HEK293 (cell line): ENCODE measurements around the gene NRL.

Source experiments
- CTCF ChIA-PET: fragments of 350-600 bp; formaldehyde crosslinking; extraction: SDS; loops from one replicate; lab custom pipeline; 2021; ENCODE audit warnings: antibody characterized with exemption; lab: Yijun Ruan, JAX
- POLR2A ChIA-PET: fragments of 300-600 bp; formaldehyde crosslinking; extraction: SDS; loops from one replicate; lab custom pipeline; 2020; ENCODE audit warnings: antibody characterized with exemption, inconsistent platforms; lab: Yijun Ruan, JAX
- H3K27ac ChIP-seq: fragments of 200-500 bp; sonication (Bioruptor generic); 2 replicates; pipeline ENCODE4 v1.5.1; 2014; ENCODE audit warnings: low read depth, low read length, control low read depth, inconsistent platforms; ENCODE audit errors: extremely low read depth
- H3K36me3 ChIP-seq, 2 experiments: fragments of 200-500 bp in 1 of 2; sonication (Bioruptor generic) in 1 of 2; 1 replicate in 1 of 2; 2 replicates in 1 of 2; pipeline ENCODE4 v1.5.1; 2014 to 2017; ENCODE audit warnings: inconsistent platforms in 2 of 2, low read length in 2 of 2; ENCODE audit not compliant: control insufficient read depth in 2 of 2, insufficient read depth in 1 of 2
- H3K4me1 ChIP-seq: fragments of 200-500 bp; sonication (Bioruptor generic); 2 replicates; pipeline ENCODE4 v1.5.1; 2014; ENCODE audit warnings: mild to moderate bottlenecking, low read length, inconsistent platforms; ENCODE audit not compliant: control insufficient read depth, insufficient read depth
- H3K4me3 ChIP-seq: 2 replicates; pipeline ENCODE4 v1.5.1; 2011; ENCODE audit warnings: low read depth, mild to moderate bottlenecking, control low read depth, low read length, moderate library complexity
- H3K9me3 ChIP-seq: fragments of 200-500 bp; sonication (Bioruptor generic); 2 replicates; pipeline ENCODE4 v1.5.1; 2014; ENCODE audit warnings: low read depth, low read length, inconsistent platforms; ENCODE audit not compliant: control insufficient read depth, insufficient read depth
- HOXC10 ChIP-seq: sonication (generic); formaldehyde crosslinking; IDR thresholded peaks from 2 replicates; pipeline ENCODE4 v1.8.1; 2023; ENCODE audit warnings: mild to moderate bottlenecking, missing genetic modification reagents
- KLF1 ChIP-seq: fragments of 450-650 bp; formaldehyde crosslinking; IDR thresholded peaks from 2 replicates; pipeline ENCODE4 v1.5.1; 2016; ENCODE audit warnings: missing biosample characterization, missing genetic modification characterization
- KLF9 ChIP-seq: fragments of 450-650 bp; formaldehyde crosslinking; IDR thresholded peaks from 2 replicates; pipeline ENCODE4 v1.5.1; 2016; ENCODE audit warnings: missing biosample characterization, missing genetic modification characterization, low read depth
- PRDM1 ChIP-seq: fragments of 450-650 bp; formaldehyde crosslinking; IDR thresholded peaks from 2 replicates; pipeline ENCODE4; 2016; ENCODE audit warnings: missing biosample characterization, missing genetic modification characterization
- SP3 ChIP-seq: fragments of 450-650 bp; formaldehyde crosslinking; IDR thresholded peaks from 2 replicates; pipeline ENCODE4 v1.5.1; 2016; ENCODE audit warnings: missing biosample characterization, missing genetic modification characterization
- ZNF132 ChIP-seq: fragments of 450-650 bp; formaldehyde crosslinking; IDR thresholded peaks from 2 replicates; pipeline ENCODE4 v1.5.1; 2017; ENCODE audit warnings: missing biosample characterization, missing genetic modification characterization, borderline replicate concordance
- ZNF133 ChIP-seq: fragments of 450-650 bp; formaldehyde crosslinking; IDR thresholded peaks from 2 replicates; pipeline ENCODE4 v1.5.1; 2016; ENCODE audit warnings: missing biosample characterization, missing genetic modification characterization
- ZNF146 ChIP-seq: fragments of 450-650 bp; formaldehyde crosslinking; IDR thresholded peaks from 2 replicates; pipeline ENCODE4 v1.5.1; 2016; ENCODE audit warnings: missing biosample characterization, missing genetic modification characterization
- ZNF175 ChIP-seq: fragments of 450-650 bp; formaldehyde crosslinking; IDR thresholded peaks from 2 replicates; pipeline ENCODE4 v1.5.1; 2016; ENCODE audit warnings: missing biosample characterization, missing genetic modification characterization
- ZNF184 ChIP-seq: fragments of 450-650 bp; IDR thresholded peaks from 2 replicates; pipeline ENCODE4 v1.5.1; 2018; ENCODE audit warnings: missing biosample characterization, mild to moderate bottlenecking, missing genetic modification characterization
- ZNF2 ChIP-seq: fragments of 450-650 bp; formaldehyde crosslinking; IDR thresholded peaks from 2 replicates; pipeline ENCODE4 v1.5.1; 2016; ENCODE audit warnings: missing biosample characterization, missing genetic modification characterization
- ZNF211 ChIP-seq: fragments of 450-650 bp; formaldehyde crosslinking; IDR thresholded peaks from 2 replicates; pipeline ENCODE4 v1.5.1; 2016; ENCODE audit warnings: low read depth, missing biosample characterization, missing genetic modification characterization
- ZNF214 ChIP-seq: fragments of 450-650 bp; formaldehyde crosslinking; IDR thresholded peaks from 2 replicates; pipeline ENCODE4 v1.5.1; 2017; ENCODE audit warnings: missing biosample characterization, mild to moderate bottlenecking, missing genetic modification characterization, borderline replicate concordance
- ZNF23 ChIP-seq: fragments of 450-650 bp; formaldehyde crosslinking; IDR thresholded peaks from 2 replicates; pipeline ENCODE4 v1.5.1; 2016; ENCODE audit warnings: missing biosample characterization, missing genetic modification characterization, borderline replicate concordance
- ZNF350 ChIP-seq: fragments of 450-650 bp; formaldehyde crosslinking; IDR thresholded peaks from 2 replicates; pipeline ENCODE4 v1.5.0; 2017; ENCODE audit warnings: missing biosample characterization, mild to moderate bottlenecking, missing genetic modification characterization
- ZNF366 ChIP-seq: fragments of 450-650 bp; formaldehyde crosslinking; conservative IDR thresholded peaks from 2 replicates; pipeline ENCODE4 v1.5.1; 2016; ENCODE audit warnings: missing biosample characterization, missing genetic modification characterization
- ZNF404 ChIP-seq: fragments of 450-650 bp; formaldehyde crosslinking; IDR thresholded peaks from 2 replicates; pipeline ENCODE4 v1.5.1; 2017; ENCODE audit warnings: missing biosample characterization, missing genetic modification characterization
- ZNF514 ChIP-seq: fragments of 450-650 bp; formaldehyde crosslinking; IDR thresholded peaks from 2 replicates; pipeline ENCODE4 v1.5.1; 2016; ENCODE audit warnings: missing biosample characterization, missing genetic modification characterization
- ZNF555 ChIP-seq: fragments of 450-650 bp; formaldehyde crosslinking; conservative IDR thresholded peaks from 2 replicates; pipeline ENCODE4 v1.5.1; 2017; ENCODE audit warnings: missing biosample characterization, mild to moderate bottlenecking, missing genetic modification characterization, inconsistent platforms
- ZNF560 ChIP-seq: fragments of 450-650 bp; formaldehyde crosslinking; IDR thresholded peaks from 2 replicates; pipeline ENCODE4 v1.5.1; 2017; ENCODE audit warnings: missing biosample characterization, missing genetic modification characterization, borderline replicate concordance
- ZNF621 ChIP-seq: fragments of 450-650 bp; formaldehyde crosslinking; IDR thresholded peaks from 2 replicates; pipeline ENCODE4 v1.5.1; 2017; ENCODE audit warnings: missing biosample characterization, missing genetic modification characterization
- ZNF660 ChIP-seq: fragments of 450-650 bp; IDR thresholded peaks from 2 replicates; pipeline ENCODE4 v1.5.1; 2018; ENCODE audit warnings: missing biosample characterization, mild to moderate bottlenecking, missing genetic modification characterization
- ZNF670 ChIP-seq: fragments of 450-650 bp; formaldehyde crosslinking; IDR thresholded peaks from 2 replicates; pipeline ENCODE4 v1.5.1; 2016; ENCODE audit warnings: missing biosample characterization, missing genetic modification characterization, low read depth
- ZNF701 ChIP-seq: fragments of 450-650 bp; formaldehyde crosslinking; IDR thresholded peaks from 2 replicates; pipeline ENCODE4 v1.5.1; 2016; ENCODE audit warnings: missing biosample characterization, missing genetic modification characterization
- ZSCAN16 ChIP-seq: fragments of 450-650 bp; formaldehyde crosslinking; IDR thresholded peaks from 2 replicates; pipeline ENCODE4 v1.5.1; 2016; ENCODE audit warnings: missing biosample characterization, missing genetic modification characterization
- TF ChIP-seq, protein P1 (sequence below): fragments of 450-650 bp; formaldehyde crosslinking; IDR thresholded peaks from 2 replicates; pipeline ENCODE4 v1.5.1; 2016; ENCODE audit warnings: missing biosample characterization, missing genetic modification characterization
- TF ChIP-seq, protein P2 (sequence below): fragments of 450-650 bp; formaldehyde crosslinking; conservative IDR thresholded peaks from 2 replicates; pipeline ENCODE4 v1.5.1; 2016; ENCODE audit warnings: low read depth, missing biosample characterization, missing genetic modification characterization
- TF ChIP-seq, protein P3 (sequence below): sonication (generic); formaldehyde crosslinking; IDR thresholded peaks from 2 replicates; pipeline ENCODE4 v1.8.1; 2022; ENCODE audit warnings: mild to moderate bottlenecking, moderate library complexity, missing genetic modification reagents
- TF ChIP-seq, protein P4 (sequence below): fragments of 450-650 bp; formaldehyde crosslinking; IDR thresholded peaks from 2 replicates; pipeline ENCODE4 v1.5.1; 2016; ENCODE audit warnings: missing biosample characterization, missing genetic modification characterization

NRL gene

DNA sequence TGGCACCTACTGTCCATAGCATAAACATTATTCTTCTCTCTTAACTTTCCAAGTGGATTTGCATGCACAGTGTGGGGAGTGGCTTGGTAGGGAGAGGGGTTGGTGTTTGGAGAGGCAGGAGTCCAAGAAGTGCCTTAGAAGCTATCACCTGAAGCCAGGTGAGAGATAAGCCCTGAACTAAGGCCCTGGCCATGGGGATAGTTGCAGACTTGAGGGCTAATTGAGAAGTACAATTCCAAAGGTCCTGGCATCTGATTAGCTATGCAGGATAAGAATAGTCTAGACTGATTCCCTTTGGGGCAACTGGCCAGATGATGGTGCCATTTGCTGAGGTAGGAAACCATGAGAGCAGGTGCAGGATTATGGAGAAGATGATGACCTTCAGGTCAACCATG is 22.6 kb downstream of the NRL start:
- Histone ChIP-seq H3K36me3 (peaks cover 0 to 6% of the 10 kb centered on the region in 2 experiments; a peak in 1 of 3 replicates), H3K4me1 (peaks cover 3% of the 10 kb centered on the region; the same call in 1 of the 2 replicates), H3K9me3 (no peaks in the 10 kb centered on the region), H3K4me3 (no peak overlapping the region), H3K27ac (no peak overlapping the region)
- TF ChIP-seq ZNF404 (tag by site-specific recombination): no peak
- TF ChIP-seq ZNF560 (tag by site-specific recombination): no peak
- no peak for TF ChIP-seq ZNF211 (tag by site-specific recombination)
- TF ChIP-seq KLF9 (tag by site-specific recombination): no peak
- TF ChIP-seq ZSCAN16 (tag by site-specific recombination): no peak
- TF ChIP-seq HOXC10 (CRISPR knock-in tag): no peak
- TF ChIP-seq ZNF175 (tag by site-specific recombination): no peak
- no peak for TF ChIP-seq ZNF670 (tag by site-specific recombination)
- no peak for TF ChIP-seq PRDM1 (tag by site-specific recombination)
- no peak for TF ChIP-seq ZNF555 (tag by site-specific recombination)
- TF ChIP-seq KLF1 (tag by site-specific recombination): no peak
- TF ChIP-seq SP3 (tag by site-specific recombination): no peak
- no peak for TF ChIP-seq ZNF621
- no peak for TF ChIP-seq ZNF701 (tag by site-specific recombination)
- TF ChIP-seq, protein P1, sequence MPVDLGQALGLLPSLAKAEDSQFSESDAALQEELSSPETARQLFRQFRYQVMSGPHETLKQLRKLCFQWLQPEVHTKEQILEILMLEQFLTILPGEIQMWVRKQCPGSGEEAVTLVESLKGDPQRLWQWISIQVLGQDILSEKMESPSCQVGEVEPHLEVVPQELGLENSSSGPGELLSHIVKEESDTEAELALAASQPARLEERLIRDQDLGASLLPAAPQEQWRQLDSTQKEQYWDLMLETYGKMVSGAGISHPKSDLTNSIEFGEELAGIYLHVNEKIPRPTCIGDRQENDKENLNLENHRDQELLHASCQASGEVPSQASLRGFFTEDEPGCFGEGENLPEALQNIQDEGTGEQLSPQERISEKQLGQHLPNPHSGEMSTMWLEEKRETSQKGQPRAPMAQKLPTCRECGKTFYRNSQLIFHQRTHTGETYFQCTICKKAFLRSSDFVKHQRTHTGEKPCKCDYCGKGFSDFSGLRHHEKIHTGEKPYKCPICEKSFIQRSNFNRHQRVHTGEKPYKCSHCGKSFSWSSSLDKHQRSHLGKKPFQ: no peak
- TF ChIP-seq ZNF133 (tag by site-specific recombination): no peak
- TF ChIP-seq, protein P2, sequence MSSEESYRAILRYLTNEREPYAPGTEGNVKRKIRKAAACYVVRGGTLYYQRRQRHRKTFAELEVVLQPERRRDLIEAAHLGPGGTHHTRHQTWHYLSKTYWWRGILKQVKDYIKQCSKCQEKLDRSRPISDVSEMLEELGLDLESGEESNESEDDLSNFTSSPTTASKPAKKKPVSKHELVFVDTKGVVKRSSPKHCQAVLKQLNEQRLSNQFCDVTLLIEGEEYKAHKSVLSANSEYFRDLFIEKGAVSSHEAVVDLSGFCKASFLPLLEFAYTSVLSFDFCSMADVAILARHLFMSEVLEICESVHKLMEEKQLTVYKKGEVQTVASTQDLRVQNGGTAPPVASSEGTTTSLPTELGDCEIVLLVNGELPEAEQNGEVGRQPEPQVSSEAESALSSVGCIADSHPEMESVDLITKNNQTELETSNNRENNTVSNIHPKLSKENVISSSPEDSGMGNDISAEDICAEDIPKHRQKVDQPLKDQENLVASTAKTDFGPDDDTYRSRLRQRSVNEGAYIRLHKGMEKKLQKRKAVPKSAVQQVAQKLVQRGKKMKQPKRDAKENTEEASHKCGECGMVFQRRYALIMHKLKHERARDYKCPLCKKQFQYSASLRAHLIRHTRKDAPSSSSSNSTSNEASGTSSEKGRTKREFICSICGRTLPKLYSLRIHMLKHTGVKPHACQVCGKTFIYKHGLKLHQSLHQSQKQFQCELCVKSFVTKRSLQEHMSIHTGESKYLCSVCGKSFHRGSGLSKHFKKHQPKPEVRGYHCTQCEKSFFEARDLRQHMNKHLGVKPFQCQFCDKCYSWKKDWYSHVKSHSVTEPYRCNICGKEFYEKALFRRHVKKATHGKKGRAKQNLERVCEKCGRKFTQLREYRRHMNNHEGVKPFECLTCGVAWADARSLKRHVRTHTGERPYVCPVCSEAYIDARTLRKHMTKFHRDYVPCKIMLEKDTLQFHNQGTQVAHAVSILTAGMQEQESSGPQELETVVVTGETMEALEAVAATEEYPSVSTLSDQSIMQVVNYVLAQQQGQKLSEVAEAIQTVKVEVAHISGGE (tag by site-specific recombination): no peak
- no peak for TF ChIP-seq ZNF146 (tag by site-specific recombination)
- TF ChIP-seq ZNF660: no peak
- POLR2A ChIA-PET: interaction anchor here (0.9 to 4.2 kb wide), 5 partner anchors 11 to 69 kb away, joined by 3 to 64 read pairs (median 4); partner anchors contain the start of genes DCAF11, EMC9, IRF9 and NRL
- CTCF ChIA-PET: interaction anchor here (0.6 to 9.4 kb wide), 13 partner anchors 11 to 545 kb away, joined by 3 to 247 read pairs (median 5); partner anchors contain the start of genes DCAF11 and NRL

DNA sequence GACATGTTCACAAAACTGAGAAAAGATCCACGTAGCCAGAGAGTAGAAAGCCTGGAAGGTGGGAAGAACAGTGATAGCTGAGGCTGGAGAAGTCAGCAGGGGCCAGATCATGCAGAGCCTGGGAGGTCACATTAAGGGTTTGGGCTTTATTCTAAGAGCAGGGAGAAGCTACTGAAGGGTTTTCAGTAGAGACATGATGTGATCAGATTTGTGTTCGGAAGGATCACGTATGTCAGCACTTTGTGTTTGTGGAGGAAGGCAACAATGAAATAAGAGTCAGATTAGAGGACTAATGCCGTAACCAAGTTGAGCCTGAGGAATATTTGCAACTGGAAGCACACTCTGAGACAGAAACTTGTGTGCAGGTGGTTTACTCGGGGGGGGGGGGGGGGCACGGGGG is 24.9 kb downstream of the NRL start:
- TF ChIP-seq ZNF404 (tag by site-specific recombination) (no peak), ZNF366 (no peak), ZNF621 (no peak), ZNF23 (no peak), ZNF132 (tag by site-specific recombination) (no peak), ZNF214 (no peak), ZNF2 (tag by site-specific recombination) (no peak), ZNF350 (no peak), ZNF211 (tag by site-specific recombination) (no peak), ZNF514 (tag by site-specific recombination) (no peak), ZNF184 (tag by site-specific recombination) (no peak)
- TF ChIP-seq, protein P3, sequence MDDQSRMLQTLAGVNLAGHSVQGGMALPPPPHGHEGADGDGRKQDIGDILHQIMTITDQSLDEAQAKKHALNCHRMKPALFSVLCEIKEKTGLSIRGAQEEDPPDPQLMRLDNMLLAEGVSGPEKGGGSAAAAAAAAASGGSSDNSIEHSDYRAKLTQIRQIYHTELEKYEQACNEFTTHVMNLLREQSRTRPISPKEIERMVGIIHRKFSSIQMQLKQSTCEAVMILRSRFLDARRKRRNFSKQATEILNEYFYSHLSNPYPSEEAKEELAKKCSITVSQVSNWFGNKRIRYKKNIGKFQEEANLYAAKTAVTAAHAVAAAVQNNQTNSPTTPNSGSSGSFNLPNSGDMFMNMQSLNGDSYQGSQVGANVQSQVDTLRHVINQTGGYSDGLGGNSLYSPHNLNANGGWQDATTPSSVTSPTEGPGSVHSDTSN (CRISPR knock-in tag): no peak
- TF ChIP-seq, protein P4, sequence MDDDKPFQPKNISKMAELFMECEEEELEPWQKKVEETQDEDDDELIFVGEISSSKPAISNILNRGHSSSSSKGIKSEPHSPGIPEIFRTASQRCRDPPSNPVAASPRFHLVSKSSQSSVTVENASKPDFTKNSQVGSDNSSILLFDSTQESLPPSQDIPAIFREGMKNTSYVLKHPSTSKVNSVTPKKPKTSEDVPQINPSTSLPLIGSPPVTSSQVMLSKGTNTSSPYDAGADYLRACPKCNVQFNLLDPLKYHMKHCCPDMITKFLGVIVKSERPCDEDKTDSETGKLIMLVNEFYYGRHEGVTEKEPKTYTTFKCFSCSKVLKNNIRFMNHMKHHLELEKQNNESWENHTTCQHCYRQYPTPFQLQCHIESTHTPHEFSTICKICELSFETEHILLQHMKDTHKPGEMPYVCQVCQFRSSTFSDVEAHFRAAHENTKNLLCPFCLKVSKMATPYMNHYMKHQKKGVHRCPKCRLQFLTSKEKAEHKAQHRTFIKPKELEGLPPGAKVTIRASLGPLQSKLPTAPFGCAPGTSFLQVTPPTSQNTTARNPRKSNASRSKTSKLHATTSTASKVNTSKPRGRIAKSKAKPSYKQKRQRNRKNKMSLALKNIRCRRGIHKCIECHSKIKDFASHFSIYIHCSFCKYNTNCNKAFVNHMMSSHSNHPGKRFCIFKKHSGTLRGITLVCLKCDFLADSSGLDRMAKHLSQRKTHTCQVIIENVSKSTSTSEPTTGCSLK (tag by site-specific recombination): no peak
- ChIA-PET CTCF (interaction anchor here (0.6 to 9.4 kb wide), 26 partner anchors 9 to 352 kb away, joined by 3 to 247 read pairs (median 4); partner anchors contain the start of genes CARMIL3, CIDEB, CPNE6 and DCAF11), POLR2A (interaction anchor here (1.2 to 1.9 kb wide), 4 partner anchors 9 to 54 kb away, joined by 3 to 17 read pairs (median 5); no protein-coding TSS in a partner anchor)

More for the DNA sequence above, 24.9 kb downstream of the NRL start:
- Histone ChIP-seq H3K27ac (no peak overlapping the region), H3K36me3 (no peaks in the 10 kb centered on the region), H3K4me1 (peaks cover 3% of the 10 kb centered on the region; the same call in 1 of the 2 replicates), H3K9me3 (no peaks in the 10 kb centered on the region), H3K4me3 (no peak overlapping the region)
